ENCODE data around the gene METTL5.
A peak's percentile ranks its signal among the peaks of the same experiment; 100 is the strongest.

The METTL5 gene

DNA sequence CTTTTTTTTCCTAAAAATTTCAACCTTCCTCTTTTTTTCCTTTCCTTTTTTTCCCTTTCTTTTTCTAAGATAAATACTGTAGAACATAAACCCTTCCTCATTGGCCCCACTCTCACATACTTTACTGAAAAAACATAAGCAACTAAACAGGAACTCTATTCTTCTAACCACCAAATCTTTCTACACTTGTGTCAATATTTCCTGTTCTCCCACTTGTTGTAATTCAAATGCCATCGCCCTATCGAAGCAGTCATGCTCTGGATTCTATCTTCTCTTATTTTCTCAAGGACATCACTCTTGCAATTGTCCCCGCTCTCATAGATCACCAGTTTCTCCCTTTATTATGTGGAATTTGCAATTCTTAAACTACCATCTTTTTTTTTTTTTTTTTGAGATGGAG, 46.3 kb downstream of the METTL5 start:
- no peak for DNase-seq

DNA sequence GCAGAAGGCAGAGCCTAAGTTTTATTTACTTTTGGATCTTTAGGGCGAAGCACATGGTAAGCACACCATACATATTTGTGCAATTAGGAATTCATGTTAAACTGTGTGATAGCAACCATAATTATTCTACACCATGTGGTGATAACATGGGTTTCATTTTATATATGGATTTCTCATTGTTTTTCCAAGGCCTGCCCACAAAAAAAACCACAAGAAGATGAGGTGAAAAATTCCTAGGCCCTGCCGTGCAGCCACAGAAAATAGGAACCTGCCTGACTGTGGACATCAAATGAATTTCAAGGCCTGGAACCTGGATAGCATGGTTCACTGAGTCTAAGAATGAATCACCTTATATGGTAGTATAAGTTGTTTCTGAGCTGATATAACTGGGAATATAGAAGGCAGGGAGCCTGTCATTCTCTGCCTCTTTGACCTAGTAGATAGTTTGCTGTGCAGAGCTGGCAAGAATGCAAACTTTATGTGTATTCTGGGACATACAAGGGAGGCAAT, 48.4 kb downstream of the METTL5 start:
- no peak for DNase-seq

DNA sequence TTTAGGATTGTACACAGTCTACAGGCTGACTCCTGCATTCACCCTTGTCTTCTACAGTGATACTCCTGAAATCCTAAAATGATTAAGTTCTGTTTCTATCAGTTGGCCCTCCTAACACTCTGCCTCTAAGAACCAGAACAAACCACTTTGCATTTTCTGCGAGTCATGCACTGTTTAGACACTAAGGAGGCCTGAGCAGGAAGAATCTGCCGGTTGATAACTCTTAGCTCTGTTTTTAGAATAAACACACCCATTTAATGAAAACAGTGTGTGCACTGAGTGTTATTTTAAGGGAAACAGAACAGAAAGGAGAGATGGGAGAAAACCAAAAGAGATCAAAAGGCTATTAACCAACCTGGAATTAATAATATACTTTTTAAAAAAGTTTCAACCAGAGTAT, 48.9 kb downstream of the METTL5 start:
- no peak for DNase-seq

- DNase-seq, result no peak
Observed at GRCh38 chr2:169775354-169775753, 49.4 kb downstream of the METTL5 start.

DNA sequence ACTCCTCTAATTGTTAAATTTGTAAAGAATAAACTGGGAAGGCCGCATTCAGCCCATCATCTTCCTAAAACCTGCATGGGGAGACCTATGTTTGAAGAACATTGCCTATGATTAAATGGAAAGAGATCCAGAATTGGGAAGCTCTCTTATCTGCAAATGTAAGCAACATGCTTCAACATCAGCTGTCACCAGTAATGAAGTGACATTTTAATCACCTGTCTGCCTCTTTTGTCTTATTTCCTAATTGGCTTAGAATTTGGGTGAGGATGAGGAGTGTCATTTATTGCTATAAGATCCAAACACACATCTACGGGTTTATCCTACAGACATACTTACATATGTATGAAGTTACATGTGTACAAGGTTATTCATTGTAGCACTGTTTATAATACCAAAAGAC, 52.1 kb downstream of the METTL5 start:
- DNase-seq, result no peak

- no peak for DNase-seq
Observed at GRCh38 chr2:169771612-169772011, 53.1 kb downstream of the METTL5 start.

- no peak for DNase-seq
Observed at GRCh38 chr2:169771021-169771420, 53.7 kb downstream of the METTL5 start.

DNA sequence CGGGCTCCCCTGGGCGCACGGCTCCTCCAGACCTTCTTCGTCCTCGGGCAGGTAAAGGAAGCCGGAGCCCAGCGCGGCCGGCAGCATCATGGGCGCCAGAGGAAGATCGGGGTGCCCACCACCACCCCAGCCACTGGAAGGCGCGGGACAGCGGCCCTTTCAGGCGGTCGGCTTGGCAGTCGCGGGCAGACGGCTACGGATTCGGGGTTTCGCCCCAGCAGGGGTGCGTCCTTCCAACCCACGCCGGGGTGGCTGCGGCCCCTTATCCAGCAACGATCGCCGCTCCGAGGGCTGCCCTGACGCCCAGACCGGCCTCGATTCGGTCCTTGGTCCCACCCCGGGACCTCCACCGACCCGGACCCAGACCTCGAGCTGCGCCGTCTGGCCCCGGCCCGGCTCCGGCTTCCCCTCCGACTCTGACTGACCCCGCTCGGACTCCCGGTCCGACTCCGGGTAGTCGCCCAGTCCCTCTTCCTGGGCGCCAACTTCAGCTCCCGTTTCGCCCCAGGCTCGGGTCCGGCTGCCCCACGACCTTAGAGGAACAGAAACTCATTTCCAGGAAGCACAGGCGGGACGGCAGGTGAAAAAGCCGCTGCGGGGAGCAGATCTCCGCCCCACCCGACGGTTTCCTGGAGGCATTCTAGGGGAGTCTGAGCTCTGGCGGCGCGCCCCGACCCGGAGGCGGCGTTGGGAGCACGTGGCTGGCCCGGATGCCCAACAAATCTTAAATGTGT, 56.3 kb downstream of the METTL5 start:
- no peak for DNase-seq

DNA sequence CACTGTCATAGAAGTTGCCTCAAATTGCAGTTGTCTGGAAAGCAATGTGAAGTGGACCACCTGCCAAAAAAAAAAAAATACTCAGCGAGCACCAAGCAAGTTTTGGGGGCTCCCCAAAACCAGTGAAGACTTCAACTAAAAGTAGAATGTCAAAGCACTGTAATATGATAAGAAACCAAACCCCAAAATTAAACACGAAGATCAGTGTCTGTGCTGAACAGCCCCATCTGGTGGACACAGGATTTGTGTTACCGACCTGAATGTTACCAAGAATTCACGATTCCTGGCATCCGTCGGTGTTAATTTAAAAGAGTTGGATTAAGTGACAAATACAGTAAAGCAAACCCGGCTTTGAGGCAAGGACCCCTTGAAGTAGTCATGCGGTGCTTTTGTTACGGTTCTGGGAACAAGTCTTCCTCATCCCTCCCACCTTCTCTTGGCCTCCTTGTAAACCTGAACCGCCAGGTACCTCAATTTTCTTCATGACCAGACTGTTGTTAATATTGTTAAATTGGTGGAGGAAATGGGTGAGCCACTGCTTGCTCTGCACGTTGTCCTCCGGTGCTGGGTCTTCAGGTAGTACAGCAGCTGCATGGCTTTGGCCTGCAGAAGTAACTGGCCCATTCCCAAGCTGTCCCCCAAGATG, 57.3 kb downstream of the METTL5 start:
- peak; percentile 51 for DNase-seq

DNA sequence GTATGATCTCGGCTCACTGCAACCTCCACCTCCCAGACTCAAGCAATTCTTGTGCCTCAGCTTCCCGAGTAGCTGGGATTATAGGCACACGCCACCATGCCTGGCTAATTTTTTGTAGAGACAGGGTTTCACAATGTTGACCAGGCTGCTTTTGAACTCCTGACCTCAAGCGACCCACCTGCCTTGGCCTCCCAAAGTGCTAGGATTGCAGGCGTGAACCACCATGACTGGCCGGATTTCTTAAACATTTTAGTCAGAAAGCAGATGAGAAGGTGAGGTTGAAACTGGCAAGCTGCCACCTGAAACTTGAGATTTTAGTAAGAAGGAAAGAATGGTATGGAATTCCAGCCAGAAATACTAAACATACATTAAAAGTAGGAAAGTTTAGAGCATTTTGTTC, 59.2 kb downstream of the METTL5 start:
- DNase-seq, result no peak

DNA sequence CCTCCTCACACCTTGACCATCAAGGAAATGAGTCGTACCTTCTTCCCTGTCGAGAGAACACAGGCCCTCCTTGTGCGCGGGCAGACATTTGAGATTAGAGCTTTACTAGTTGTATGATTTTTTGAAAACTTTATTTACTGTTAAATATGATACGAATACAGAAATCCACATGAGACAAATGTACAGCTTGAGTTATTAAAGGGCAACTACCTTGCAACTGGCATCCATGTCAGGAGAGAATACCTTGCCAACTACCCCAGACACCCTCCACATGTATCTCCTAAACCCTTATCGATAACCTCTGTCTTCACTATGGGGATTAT, 62.8 kb downstream of the METTL5 start:
- DNase-seq, result no peak

All from left hindlimb (tissue), 1 donor.